ENCODE results near the gene TSPAN2. TPM values are rescaled to one million over a fixed set of nuclear protein-coding genes. Genes with fewer than 3 reads are reported as not detected.

TSPAN2 gene
- total and polyA plus RNA-seq, 7 donors = 0.46 to 122 (median 61.5) TPM

DNA sequence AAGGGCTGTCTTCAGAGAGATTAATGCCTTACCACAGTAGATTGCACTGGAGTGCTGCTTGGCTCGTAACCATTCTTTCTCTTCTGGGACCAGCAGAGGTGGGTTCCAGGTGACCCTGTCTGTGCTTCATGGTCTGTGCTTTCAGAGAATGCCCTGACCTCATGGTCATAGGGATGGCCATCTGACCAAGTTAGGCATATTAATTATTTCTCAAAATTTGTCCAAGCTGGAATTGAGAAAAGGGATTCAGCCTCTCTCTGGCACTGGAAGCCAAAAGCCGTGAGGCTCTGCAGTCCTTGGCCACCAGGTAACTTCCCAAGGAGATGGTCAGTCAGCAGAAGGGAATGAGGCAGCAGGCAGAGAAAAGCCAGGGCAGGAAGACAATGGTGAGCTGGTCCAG, 37.2 kb upstream of the TSPAN2 start:
- no peaks in the 10 kb centered on the region for H3K27me3 ChIP-seq
- H3K27ac ChIP-seq = no peak overlapping the region
- no peak for TF ChIP-seq EP300 (IDR thresholded peaks at IDR 0.05)
- no peak for TF ChIP-seq POLR2A (IDR thresholded peaks at IDR 0.05)
- peaks cover 0 to 6% (median 3%) of the 10 kb centered on the region in 4 donors for H3K9me3 ChIP-seq
- H3K36me3 ChIP-seq = no peaks in the 10 kb centered on the region
- WGBS, 2 donors = 94 to 95% methylated on average over 2 of the region's 2 CpGs
- intact Hi-C loops (cut with DNase I) = no loop called here
- H3K4me1 ChIP-seq = no peaks in the 10 kb centered on the region
- H3K4me3 ChIP-seq = no peak overlapping the region
- DNase-seq = no peak

DNA sequence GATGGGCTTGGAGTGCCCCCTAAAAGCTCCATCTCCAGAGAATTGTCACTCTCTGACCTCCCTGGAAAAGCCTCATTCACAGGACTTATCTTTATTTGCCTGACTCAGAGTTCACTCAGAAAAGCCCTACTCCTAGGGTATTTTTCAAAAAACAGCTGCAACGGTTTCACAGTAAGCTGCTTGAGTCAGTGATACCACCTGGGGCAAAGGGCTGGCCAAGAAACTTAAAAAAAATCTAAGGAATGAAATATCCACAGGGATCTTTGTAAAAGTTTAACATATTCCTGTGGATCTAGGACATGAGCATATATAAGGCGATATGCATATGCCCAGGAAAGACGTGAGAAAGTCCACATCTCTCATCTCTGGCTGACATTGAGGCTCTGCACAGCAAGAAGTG, 33.8 kb upstream of the TSPAN2 start:
- intact Hi-C loops (cut with DNase I) = no loop called here
- H3K36me3 ChIP-seq = no peaks in the 10 kb centered on the region

DNA sequence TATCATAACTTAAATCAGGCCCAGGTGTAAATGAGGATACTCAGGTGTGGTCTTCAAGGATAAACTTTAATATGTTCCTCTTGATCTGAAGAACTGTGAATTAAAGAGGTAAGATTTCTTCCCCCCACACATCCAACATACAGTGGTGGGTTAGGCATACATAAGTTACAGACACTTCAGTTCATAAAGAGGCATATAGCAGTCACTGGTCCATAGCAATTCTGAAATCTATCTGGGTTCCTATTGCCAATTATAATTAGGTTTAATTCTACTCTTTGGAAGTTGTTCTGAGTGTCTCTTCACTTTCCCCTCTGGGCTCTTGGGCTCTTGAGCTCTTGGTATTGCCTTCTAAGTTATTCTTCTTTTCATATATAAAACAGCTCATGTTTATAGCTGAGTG, 32.5 kb upstream of the TSPAN2 start:
- Histone ChIP-seq H3K36me3 (no peaks in the 10 kb centered on the region), H3K4me3 (no peak overlapping the region), H3K9me3 (peaks cover 0 to 14% (median 4%) of the 10 kb centered on the region in 4 donors), H3K27ac (no peak overlapping the region), H3K4me1 (no peaks in the 10 kb centered on the region), H3K27me3 (no peaks in the 10 kb centered on the region)
- no peak for TF ChIP-seq EP300 (IDR thresholded peaks at IDR 0.05)
- no peak for TF ChIP-seq POLR2AphosphoS5 (IDR thresholded peaks at IDR 0.05)
- no peak for TF ChIP-seq POLR2A (IDR thresholded peaks at IDR 0.05)
- TF ChIP-seq, protein P1, sequence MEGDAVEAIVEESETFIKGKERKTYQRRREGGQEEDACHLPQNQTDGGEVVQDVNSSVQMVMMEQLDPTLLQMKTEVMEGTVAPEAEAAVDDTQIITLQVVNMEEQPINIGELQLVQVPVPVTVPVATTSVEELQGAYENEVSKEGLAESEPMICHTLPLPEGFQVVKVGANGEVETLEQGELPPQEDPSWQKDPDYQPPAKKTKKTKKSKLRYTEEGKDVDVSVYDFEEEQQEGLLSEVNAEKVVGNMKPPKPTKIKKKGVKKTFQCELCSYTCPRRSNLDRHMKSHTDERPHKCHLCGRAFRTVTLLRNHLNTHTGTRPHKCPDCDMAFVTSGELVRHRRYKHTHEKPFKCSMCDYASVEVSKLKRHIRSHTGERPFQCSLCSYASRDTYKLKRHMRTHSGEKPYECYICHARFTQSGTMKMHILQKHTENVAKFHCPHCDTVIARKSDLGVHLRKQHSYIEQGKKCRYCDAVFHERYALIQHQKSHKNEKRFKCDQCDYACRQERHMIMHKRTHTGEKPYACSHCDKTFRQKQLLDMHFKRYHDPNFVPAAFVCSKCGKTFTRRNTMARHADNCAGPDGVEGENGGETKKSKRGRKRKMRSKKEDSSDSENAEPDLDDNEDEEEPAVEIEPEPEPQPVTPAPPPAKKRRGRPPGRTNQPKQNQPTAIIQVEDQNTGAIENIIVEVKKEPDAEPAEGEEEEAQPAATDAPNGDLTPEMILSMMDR (IDR thresholded peaks at IDR 0.05) = no peak
- DNase-seq = no peak
- intact Hi-C loops (cut with DNase I) = no loop called here

More for the DNA sequence above, 33.8 kb upstream of the TSPAN2 start:
- no peak for DNase-seq
- WGBS, 2 donors = 76 to 79% methylated on average over 3 of the region's 3 CpGs
- Histone ChIP-seq H3K4me3 (no peak overlapping the region), H3K27me3 (no peaks in the 10 kb centered on the region), H3K9me3 (peaks cover 0 to 14% (median 4%) of the 10 kb centered on the region in 4 donors), H3K4me1 (no peaks in the 10 kb centered on the region), H3K27ac (no peak overlapping the region)
- TF ChIP-seq EP300 (IDR thresholded peaks at IDR 0.05) (no peak), POLR2A (IDR thresholded peaks at IDR 0.05) (no peak), POLR2AphosphoS5 (IDR thresholded peaks at IDR 0.05) (no peak)
- TF ChIP-seq, protein P1 (IDR thresholded peaks at IDR 0.05) = no peak

DNA sequence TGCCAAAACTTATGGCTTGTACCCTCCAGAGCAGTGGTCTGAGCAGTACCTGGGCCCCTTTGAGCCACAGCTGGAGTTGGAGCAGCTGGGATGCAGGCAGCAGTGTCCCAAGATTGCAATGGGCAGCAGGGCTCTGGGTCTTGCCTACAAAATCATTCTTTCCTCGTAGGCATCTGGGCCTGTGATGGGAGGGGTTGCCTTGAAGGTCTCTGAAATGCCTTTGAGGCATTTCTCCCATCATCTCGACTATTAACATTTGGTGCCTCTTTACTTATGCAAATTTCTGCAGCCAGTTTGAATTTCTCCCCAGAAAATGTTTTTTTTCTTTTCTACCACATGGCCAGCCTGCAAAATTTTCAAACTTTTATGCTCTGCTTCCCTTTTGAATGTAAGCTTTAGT, 31.0 kb upstream of the TSPAN2 start:
- Histone ChIP-seq H3K27ac (no peak overlapping the region), H3K36me3 (no peaks in the 10 kb centered on the region), H3K27me3 (no peaks in the 10 kb centered on the region), H3K9me3 (peaks cover 0 to 14% (median 4%) of the 10 kb centered on the region in 4 donors), H3K4me1 (no peaks in the 10 kb centered on the region), H3K4me3 (no peak overlapping the region)
- TF ChIP-seq POLR2AphosphoS5 (IDR thresholded peaks at IDR 0.05) = no peak
- TF ChIP-seq POLR2A (IDR thresholded peaks at IDR 0.05) = no peak
- TF ChIP-seq EP300 (IDR thresholded peaks at IDR 0.05) = no peak
- TF ChIP-seq, protein P1 (IDR thresholded peaks at IDR 0.05) = no peak
- intact Hi-C loops (cut with DNase I) = no loop called here
- 55 to 64% methylated on average over 2 of the region's 2 CpGs for WGBS, 2 donors
- DNase-seq = no peak

DNA sequence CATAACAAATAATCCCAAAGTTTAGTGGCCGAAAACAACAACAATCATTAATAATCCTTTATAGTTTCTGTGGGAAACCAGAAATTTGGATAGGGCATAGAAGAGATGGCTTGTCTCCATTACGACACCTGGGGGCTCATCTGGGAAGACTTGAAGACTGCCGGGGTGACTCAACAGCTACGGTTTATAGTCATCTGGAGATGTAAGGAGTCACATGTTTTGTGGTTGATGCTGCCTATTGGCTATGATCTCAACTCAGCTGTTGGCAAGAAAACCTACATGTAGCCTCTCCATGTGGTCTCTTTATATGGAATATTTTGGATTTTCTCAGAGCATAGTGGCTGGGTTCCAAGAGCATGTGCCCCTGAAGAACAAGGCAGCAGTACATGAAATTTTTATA, 29.3 kb upstream of the TSPAN2 start:
- H3K4me3 ChIP-seq = no peak overlapping the region
- intact Hi-C loops (cut with DNase I) = no loop called here
- H3K9me3 ChIP-seq = peaks cover 0 to 14% (median 3%) of the 10 kb centered on the region in 4 donors
- TF ChIP-seq EP300 (IDR thresholded peaks at IDR 0.05) (no peak), POLR2A (IDR thresholded peaks at IDR 0.05) (no peak), POLR2AphosphoS5 (IDR thresholded peaks at IDR 0.05) (no peak)
- TF ChIP-seq, protein P1 (IDR thresholded peaks at IDR 0.05) = no peak
- no peaks in the 10 kb centered on the region for H3K36me3 ChIP-seq
- WGBS, 2 donors = 93 to 94% methylated on average over 4 of the region's 4 CpGs
- no peak overlapping the region for H3K27ac ChIP-seq
- H3K27me3 ChIP-seq = no peaks in the 10 kb centered on the region
- no peak for DNase-seq
- H3K4me1 ChIP-seq = no peaks in the 10 kb centered on the region
